ENCODE measurements around the gene MATCAP1. TPM values are rescaled to one million over a fixed set of nuclear protein-coding genes. Genes with fewer than 3 reads are reported as not detected.

The MATCAP1 gene
- total RNA-seq, 2 experiments from 2014 or later = 9.7 to 10.6 TPM

GRCh38 chr16:67163164-67163998, 20.4 kb downstream of the MATCAP1 start:
- peaks cover 55 to 66% of the 10 kb centered on the region in 2 experiments for H3K27me3 ChIP-seq (ENCODE audit: control insufficient read depth in 1 of 2, insufficient read depth in 2 of 2, low read length in 2 of 2)
- no peak for TF ChIP-seq CTCF (IDR thresholded peaks at IDR 0.05)
- peaks cover 67% of the 10 kb centered on the region for H3K4me1 ChIP-seq (ENCODE audit: insufficient read depth, low read length)
- ChIA-PET POLR2A (interaction anchor here (0.9 to 5.5 kb wide), 4 partner anchors 8 to 151 kb away, joined by 3 to 51 read pairs (median 12); partner anchors contain the start of gene MATCAP1), CTCF (interaction anchor here (0.8 to 2.7 kb wide), 4 partner anchors 8 to 293 kb away, joined by 3 to 12 read pairs (median 4); no protein-coding TSS in a partner anchor)
- peak overlapping the region; percentile 72 for H3K4me3 Mint-ChIP-seq
- DNase-seq (peak in 7 of 14 experiments; percentile 22 to 82 (median 49)), ATAC-seq (ENCODE audit: poor library complexity) (peak; percentile 2)
- H3K27me3 Mint-ChIP-seq = peaks cover 68% of the 10 kb centered on the region
- intact Hi-C loops (cut with DNase I, micrococcal nuclease) = loop anchor here in 1 of 2 experiments (2.0 kb wide), 1 partner anchor 19 kb away; the partner anchor contains the start of gene MATCAP1
- H3K36me3 ChIP-seq (ENCODE audit: insufficient read depth, low read length) = no peaks in the 10 kb centered on the region
- H3K27ac Mint-ChIP-seq = no peak overlapping the region
- H3K36me3 Mint-ChIP-seq (ENCODE audit: low read depth) = peaks cover 17% of the 10 kb centered on the region
- H3K9me3 Mint-ChIP-seq = no peaks in the 10 kb centered on the region
- H3K4me1 Mint-ChIP-seq (ENCODE audit: low read depth) = peaks cover 35% of the 10 kb centered on the region
- H3K27ac ChIP-seq (ENCODE audit: low read depth in 1 of 2, low read length in 2 of 2) = no peak overlapping the region
- H3K9me3 ChIP-seq (ENCODE audit: control insufficient read depth in 1 of 2, insufficient read depth in 1 of 2, low read length in 2 of 2) = peaks cover 0 to 23% of the 10 kb centered on the region in 2 experiments
- H3K4me3 ChIP-seq (ENCODE audit: low read length) = peak overlapping the region; percentile 32

- CTCF ChIA-PET = interaction anchor here (0.6 to 4.0 kb wide), 5 partner anchors 7 to 288 kb away, joined by 3 to 20 read pairs (median 5); no protein-coding TSS in a partner anchor
- ATAC-seq (ENCODE audit: poor library complexity) = no peak
- H3K27ac Mint-ChIP-seq = no peak overlapping the region
- peak overlapping the region; percentile 75 for H3K4me3 Mint-ChIP-seq
- H3K4me3 ChIP-seq (ENCODE audit: low read length) = peak overlapping the region; percentile 32
- peaks cover 74% of the 10 kb centered on the region for H3K4me1 ChIP-seq (ENCODE audit: insufficient read depth, low read length)
- POLR2A ChIA-PET = interaction anchor here (0.9 to 5.5 kb wide), 5 partner anchors 12 to 150 kb away, joined by 3 to 51 read pairs (median 3); partner anchors contain the start of genes FHOD1 and MATCAP1
- H3K36me3 ChIP-seq (ENCODE audit: insufficient read depth, low read length) = no peaks in the 10 kb centered on the region
- peaks cover 39% of the 10 kb centered on the region for H3K4me1 Mint-ChIP-seq (ENCODE audit: low read depth)
- peaks cover 20% of the 10 kb centered on the region for H3K36me3 Mint-ChIP-seq (ENCODE audit: low read depth)
- intact Hi-C loops (cut with DNase I, micrococcal nuclease) = loop anchor here in 1 of 2 experiments (2.0 kb wide), 1 partner anchor 20 kb away; the partner anchor contains the start of gene MATCAP1
- no peak overlapping the region for H3K27ac ChIP-seq (ENCODE audit: low read depth in 1 of 2, low read length in 2 of 2)
- H3K9me3 ChIP-seq (ENCODE audit: control insufficient read depth in 1 of 2, insufficient read depth in 1 of 2, low read length in 2 of 2) = peaks cover 0 to 23% of the 10 kb centered on the region in 2 experiments
- no peaks in the 10 kb centered on the region for H3K9me3 Mint-ChIP-seq
- TF ChIP-seq CTCF (IDR thresholded peaks at IDR 0.05) = no peak
- H3K27me3 Mint-ChIP-seq = peaks cover 60% of the 10 kb centered on the region
- no peak for DNase-seq
- H3K27me3 ChIP-seq (ENCODE audit: control insufficient read depth in 1 of 2, insufficient read depth in 2 of 2, low read length in 2 of 2) = peaks cover 50 to 59% of the 10 kb centered on the region in 2 experiments
Measured at GRCh38 chr16:67162506-67163163, 21.1 kb downstream of the MATCAP1 start.

- no peak for TF ChIP-seq CTCF (IDR thresholded peaks at IDR 0.05)
- Histone ChIP-seq H3K4me1 (ENCODE audit: insufficient read depth, low read length) (peaks cover 84% of the 10 kb centered on the region), H3K36me3 (ENCODE audit: insufficient read depth, low read length) (no peaks in the 10 kb centered on the region), H3K4me3 (ENCODE audit: low read length) (peak overlapping the region; percentile 100), H3K27me3 (ENCODE audit: control insufficient read depth in 1 of 2, insufficient read depth in 2 of 2, low read length in 2 of 2) (peaks cover 40 to 49% of the 10 kb centered on the region in 2 experiments), H3K27ac (ENCODE audit: low read depth in 1 of 2, low read length in 2 of 2) (no peak overlapping the region), H3K9me3 (ENCODE audit: control insufficient read depth in 1 of 2, insufficient read depth in 1 of 2, low read length in 2 of 2) (peaks cover 0 to 23% of the 10 kb centered on the region in 2 experiments)
- ChIA-PET CTCF (interaction anchor here (4.0 kb wide), 1 partner anchor 24 kb away, joined by 20 read pairs; no protein-coding TSS in a partner anchor), POLR2A (interaction anchor here (0.8 to 5.5 kb wide), 6 partner anchors 11 to 268 kb away, joined by 3 to 51 read pairs (median 16); partner anchors contain the start of genes B3GNT9, FHOD1 and MATCAP1)
- DNase-seq (peak in 1 of 14 experiments; percentile 35), ATAC-seq (ENCODE audit: poor library complexity) (no peak)
- Mint-ChIP-seq H3K27me3 (peaks cover 50% of the 10 kb centered on the region), H3K4me3 (peak overlapping the region; percentile 75), H3K36me3 (ENCODE audit: low read depth) (peaks cover 20% of the 10 kb centered on the region), H3K9me3 (no peaks in the 10 kb centered on the region), H3K4me1 (ENCODE audit: low read depth) (peaks cover 50% of the 10 kb centered on the region), H3K27ac (no peak overlapping the region)
- intact Hi-C loops (cut with DNase I, micrococcal nuclease) = loop anchor here (2.0 kb wide), 2 partner anchors 21 to 133 kb away; partner anchors contain the start of genes MATCAP1 (in 2 of the 2) and CBFB (in 1 of the 2)
Measured at GRCh38 chr16:67161595-67162058, 22.1 kb downstream of the MATCAP1 start.

All from CD4-positive, alpha-beta T cell (primary cell).